OCI-LY3 (cell line): Measurements from ENCODE around the gene ADGRF3.
"Not testable (repeated sequence)": the region's sequence is repeated elsewhere in the genome, so short reads cannot be mapped to it uniquely, and the experiment has no call there.

Experiments used
- H2AFZ ChIP-seq: fragments of 200-600, 300-600 bp; shearing (Covaris generic); 2 replicates; pipeline ENCODE4 v1.6.0; 2014; ENCODE audit warnings: antibody characterized with exemption, low read depth, low read length
- H3K27ac ChIP-seq: fragments of 200-600, 300-600 bp; sonication (generic); 2 replicates; pipeline ENCODE4 v1.5.1; 2014; ENCODE audit warnings: mild to moderate bottlenecking, low read length, moderate library complexity, mixed read lengths
- H3K27me3 ChIP-seq: fragments of 200-600, 300-600 bp; sonication (generic); 2 replicates; pipeline ENCODE4 v1.6.1; 2014; ENCODE audit warnings: low read depth, low read length, mixed read lengths
- H3K36me3 ChIP-seq: fragments of 200-600, 300-600 bp; sonication (generic); replicated peaks from 2 replicates; pipeline ENCODE3; 2014; ENCODE audit warnings: low read depth, low read length, mixed read lengths
- H3K4me1 ChIP-seq: fragments of 300-600, 200-600 bp; sonication (generic); 2 replicates; pipeline ENCODE4 v1.6.1; 2014; ENCODE audit warnings: low read length, mixed read lengths
- H3K4me2 ChIP-seq: fragments of 200-600, 300-600 bp; sonication (generic); 2 replicates; pipeline ENCODE4 v1.6.1; 2014; ENCODE audit warnings: low read length, mixed read lengths
- H3K4me3 ChIP-seq: fragments of 300-600, 200-600 bp; sonication (generic); 2 replicates; pipeline ENCODE4 v1.5.1; 2014; ENCODE audit warnings: antibody characterized with exemption, mild to moderate bottlenecking, low read length, moderate library complexity
- H3K79me2 ChIP-seq: fragments of 300-600, 200-600 bp; shearing (Covaris generic); 2 replicates; pipeline ENCODE4 v1.6.1; 2014; ENCODE audit warnings: mild to moderate bottlenecking, low read length, mixed read lengths
- H3K9ac ChIP-seq: fragments of 300-600, 200-600 bp; shearing (Covaris generic); 2 replicates; pipeline ENCODE4 v1.6.0; 2014; ENCODE audit warnings: mild to moderate bottlenecking, low read length, moderate library complexity
- H3K9me3 ChIP-seq: fragments of 200-600, 300-600 bp; shearing (Covaris generic); 2 replicates; pipeline ENCODE4 v1.6.1; 2014; ENCODE audit warnings: low read length, mixed read lengths; ENCODE audit not compliant: insufficient read depth
- H4K20me1 ChIP-seq: fragments of 200-600, 300-600 bp; sonication (generic); 2 replicates; pipeline ENCODE4 v1.6.1; 2016; ENCODE audit warnings: low read length, mixed read lengths; ENCODE audit not compliant: insufficient read depth
- EZH2phosphoT487 ChIP-seq: fragments of 200-600 bp; shearing (Covaris generic); IDR thresholded peaks from 2 replicates; pipeline ENCODE4 v1.6.1; 2018; ENCODE audit warnings: antibody characterized with exemption, mixed run types, low read depth
- TF ChIP-seq, protein P1 (sequence below): fragments of 200-600, 300-600 bp; sonication (generic); IDR thresholded peaks from 2 replicates; pipeline ENCODE4 v1.5.1; 2014; ENCODE audit warnings: antibody characterized with exemption, low read length, low read depth

ADGRF3 gene

DNA sequence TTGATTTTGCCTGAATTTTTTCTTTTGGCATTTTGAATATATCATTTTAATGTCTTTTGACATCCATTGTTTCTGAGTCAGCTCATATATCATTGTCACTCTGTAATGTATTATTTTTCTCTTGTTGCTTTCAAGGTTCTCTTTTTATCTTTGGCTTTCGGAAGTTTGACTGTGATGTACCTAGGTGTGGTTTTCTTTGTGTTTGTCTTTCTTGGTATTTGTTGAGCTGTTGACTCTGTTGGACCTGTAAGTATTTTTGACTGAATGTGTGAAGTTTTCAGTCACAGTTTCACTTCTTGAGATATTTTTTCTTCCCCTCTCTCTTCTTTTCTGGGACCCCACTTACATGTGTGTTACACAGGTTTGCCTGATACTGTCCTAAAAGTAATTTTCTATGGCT, 30.2 kb upstream of the ADGRF3 start:
- Histone ChIP-seq H3K4me1 (peaks cover 21% of the 10 kb centered on the region), H3K9ac (no peak overlapping the region), H3K4me3 (no peak overlapping the region), H3K27ac (no peak overlapping the region), H2AFZ (no peak overlapping the region), H3K27me3 (no peaks in the 10 kb centered on the region), H3K79me2 (no peaks in the 10 kb centered on the region), H3K4me2 (no peak overlapping the region), H3K9me3 (no peaks in the 10 kb centered on the region), H4K20me1 (peaks cover 5% of the 10 kb centered on the region; the same call in 1 of the 2 replicates), H3K36me3 (peaks cover 56% of the 10 kb centered on the region)
- TF ChIP-seq, protein P1, sequence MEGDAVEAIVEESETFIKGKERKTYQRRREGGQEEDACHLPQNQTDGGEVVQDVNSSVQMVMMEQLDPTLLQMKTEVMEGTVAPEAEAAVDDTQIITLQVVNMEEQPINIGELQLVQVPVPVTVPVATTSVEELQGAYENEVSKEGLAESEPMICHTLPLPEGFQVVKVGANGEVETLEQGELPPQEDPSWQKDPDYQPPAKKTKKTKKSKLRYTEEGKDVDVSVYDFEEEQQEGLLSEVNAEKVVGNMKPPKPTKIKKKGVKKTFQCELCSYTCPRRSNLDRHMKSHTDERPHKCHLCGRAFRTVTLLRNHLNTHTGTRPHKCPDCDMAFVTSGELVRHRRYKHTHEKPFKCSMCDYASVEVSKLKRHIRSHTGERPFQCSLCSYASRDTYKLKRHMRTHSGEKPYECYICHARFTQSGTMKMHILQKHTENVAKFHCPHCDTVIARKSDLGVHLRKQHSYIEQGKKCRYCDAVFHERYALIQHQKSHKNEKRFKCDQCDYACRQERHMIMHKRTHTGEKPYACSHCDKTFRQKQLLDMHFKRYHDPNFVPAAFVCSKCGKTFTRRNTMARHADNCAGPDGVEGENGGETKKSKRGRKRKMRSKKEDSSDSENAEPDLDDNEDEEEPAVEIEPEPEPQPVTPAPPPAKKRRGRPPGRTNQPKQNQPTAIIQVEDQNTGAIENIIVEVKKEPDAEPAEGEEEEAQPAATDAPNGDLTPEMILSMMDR: no peak
- TF ChIP-seq EZH2phosphoT487: no peak

DNA sequence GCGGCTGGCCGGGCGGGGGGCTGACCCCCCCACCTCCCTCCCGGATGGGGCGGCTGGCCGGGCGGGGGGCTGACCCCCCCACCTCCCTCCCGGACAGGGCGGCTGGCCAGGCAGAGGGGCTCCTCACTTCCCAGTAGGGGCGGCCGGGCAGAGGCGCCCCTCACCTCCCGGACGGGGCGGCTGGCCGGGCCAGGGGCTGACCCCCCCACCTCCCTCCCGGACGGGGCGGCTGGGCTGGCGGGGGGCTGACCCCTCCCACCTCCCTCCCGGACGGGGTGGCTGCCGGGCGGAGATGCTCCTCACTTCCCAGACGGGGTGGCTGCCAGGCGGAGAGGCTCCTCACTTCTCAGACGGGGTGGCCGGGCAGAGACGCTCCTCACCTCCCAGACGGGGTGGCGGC, 24.3 kb upstream of the ADGRF3 start:
- not testable (repeated sequence) for H3K9ac ChIP-seq, H3K4me2 ChIP-seq, H3K79me2 ChIP-seq, H2AFZ ChIP-seq, H3K4me1 ChIP-seq, H3K27me3 ChIP-seq, H4K20me1 ChIP-seq, H3K4me3 ChIP-seq, H3K9me3 ChIP-seq, H3K27ac ChIP-seq
- peaks cover 62% of the 10 kb centered on the region for H3K36me3 ChIP-seq

DNA sequence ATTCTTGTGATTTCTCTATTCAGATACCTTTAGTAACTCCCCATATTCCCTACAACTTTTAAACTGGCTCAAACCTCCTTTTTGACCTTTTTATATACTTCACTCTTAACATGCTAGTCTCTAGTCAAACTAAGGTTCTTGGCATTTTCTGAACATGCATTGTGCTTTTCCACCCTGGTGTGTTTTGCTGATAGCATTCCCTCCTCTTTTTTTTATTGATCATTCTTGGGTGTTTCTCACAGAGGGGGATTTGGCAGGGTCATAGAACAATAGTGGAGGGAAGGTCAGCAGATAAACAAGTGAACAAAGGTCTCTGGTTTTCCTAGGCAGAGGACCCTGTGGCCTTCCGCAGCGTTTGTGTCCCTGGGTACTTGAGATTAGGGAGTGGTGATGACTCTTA, 23.1 kb upstream of the ADGRF3 start:
- H3K36me3 ChIP-seq: peaks cover 51% of the 10 kb centered on the region
- not testable (repeated sequence) for H3K4me3 ChIP-seq, H3K9ac ChIP-seq, H4K20me1 ChIP-seq, H2AFZ ChIP-seq, H3K4me2 ChIP-seq, H3K79me2 ChIP-seq, H3K4me1 ChIP-seq, H3K27ac ChIP-seq, H3K27me3 ChIP-seq, H3K9me3 ChIP-seq

DNA sequence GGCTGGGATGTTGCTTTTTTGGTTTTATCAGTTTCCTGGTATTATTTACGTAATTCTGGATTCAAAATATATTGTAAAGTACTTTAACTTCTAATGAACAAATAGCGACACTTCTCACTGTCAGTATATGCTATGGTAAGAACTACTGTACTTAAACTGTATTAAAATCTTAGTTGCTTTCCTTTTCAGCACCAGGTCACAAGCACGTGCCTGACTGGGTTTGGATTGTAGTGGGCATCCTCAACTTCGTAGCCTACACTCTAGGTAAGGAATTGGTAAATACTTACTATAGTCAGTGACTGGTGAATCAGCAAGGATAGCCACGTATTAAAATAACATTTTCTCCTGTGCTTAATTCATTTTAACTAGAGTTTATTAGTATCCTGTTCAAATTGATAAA, 20.4 kb upstream of the ADGRF3 start:
- H3K27me3 ChIP-seq: no peaks in the 10 kb centered on the region
- H2AFZ ChIP-seq: no peak overlapping the region
- H3K79me2 ChIP-seq: peaks cover 33% of the 10 kb centered on the region
- no peak overlapping the region for H3K27ac ChIP-seq
- TF ChIP-seq, protein P1: no peak
- TF ChIP-seq EZH2phosphoT487: no peak
- H4K20me1 ChIP-seq: peaks cover 9% of the 10 kb centered on the region; the same call in 1 of the 2 replicates
- no peak overlapping the region for H3K4me2 ChIP-seq
- no peaks in the 10 kb centered on the region for H3K4me1 ChIP-seq
- peaks cover 38% of the 10 kb centered on the region for H3K36me3 ChIP-seq
- H3K9me3 ChIP-seq: no peaks in the 10 kb centered on the region
- H3K9ac ChIP-seq: no peak overlapping the region
- no peak overlapping the region for H3K4me3 ChIP-seq

DNA sequence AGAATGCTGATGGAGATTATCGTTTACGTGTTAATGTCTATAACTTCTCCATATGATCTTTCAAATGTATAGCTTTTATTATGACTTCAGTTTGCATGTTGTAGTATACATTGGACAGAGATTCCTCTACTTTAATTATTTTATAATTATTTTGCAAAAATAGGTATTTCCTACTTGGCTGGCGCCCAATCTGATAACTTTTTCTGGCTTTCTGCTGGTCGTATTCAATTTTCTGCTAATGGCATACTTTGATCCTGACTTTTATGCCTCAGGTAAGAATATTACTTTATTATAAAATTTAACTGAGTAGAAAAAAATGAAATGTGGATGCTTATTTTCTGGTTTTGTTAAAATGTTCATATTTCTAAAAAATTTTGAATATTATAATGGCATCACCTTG, 18.1 kb upstream of the ADGRF3 start:
- Histone ChIP-seq H3K9me3 (no peaks in the 10 kb centered on the region), H2AFZ (no peak overlapping the region), H3K4me3 (no peak overlapping the region), H3K79me2 (peaks cover 56% of the 10 kb centered on the region), H3K27me3 (no peaks in the 10 kb centered on the region), H3K4me1 (no peaks in the 10 kb centered on the region), H3K4me2 (no peak overlapping the region), H3K9ac (no peak overlapping the region), H4K20me1 (peaks cover 25% of the 10 kb centered on the region), H3K36me3 (peaks cover 40% of the 10 kb centered on the region), H3K27ac (no peak overlapping the region)
- TF ChIP-seq EZH2phosphoT487: no peak
- TF ChIP-seq, protein P1: no peak
